Measurements from ENCODE around the gene NDUFS8. TPM values are rescaled to one million over a fixed set of nuclear protein-coding genes. Genes with fewer than 3 reads are reported as not detected.

NDUFS8 gene
- total RNA-seq, 1 experiment from 2014 or later = 214 TPM

GRCh38 chr11:68076371-68077042 lies 46.0 kb downstream of the NDUFS8 start:
- H3K18ac ChIP-seq (ENCODE audit: insufficient read length, low read depth, low read length) = no peak overlapping the region
- no peak for TF ChIP-seq CTCF (conservative IDR thresholded peaks at IDR 0.05)
- DNase-seq = no peak
- H3K23ac ChIP-seq (ENCODE audit: insufficient read length, low read depth, low read length) = no peak overlapping the region
- no CpG with 5 or more reads among the region's 11 CpGs for WGBS (ENCODE audit: extremely low coverage, insufficient read length, low lambda C conversion rate)
- H3K27me3 ChIP-seq (ENCODE audit: insufficient read depth, low read length) = no peaks in the 10 kb centered on the region
- no peak overlapping the region for H2AFZ ChIP-seq (ENCODE audit: low read length)
- H2BK12ac ChIP-seq (ENCODE audit: insufficient read length, low read depth, low read length) = no peak overlapping the region
- H2AK5ac ChIP-seq (ENCODE audit: insufficient read length, low read length) = no peak overlapping the region
- H3K9me3 ChIP-seq (ENCODE audit: control insufficient read depth, low read depth, low read length) = no peaks in the 10 kb centered on the region
- no peaks in the 10 kb centered on the region for H3K27me3 Mint-ChIP-seq (ENCODE audit: low read depth)
- peaks cover 3% of the 10 kb centered on the region for H3K79me1 ChIP-seq (ENCODE audit: insufficient read depth, low read depth, low read length, poor library complexity, severe bottlenecking)
- no peak overlapping the region for H4K5ac ChIP-seq (ENCODE audit: insufficient read length, low read depth, low read length)
- H2BK20ac ChIP-seq (ENCODE audit: low read depth, low read length, poor library complexity, severe bottlenecking) = no peak overlapping the region
- H3K56ac ChIP-seq (ENCODE audit: insufficient read length, low read depth, low read length) = no peak overlapping the region
- no peak overlapping the region for H4K91ac ChIP-seq (ENCODE audit: insufficient read length, low read depth, low read length)
- no peak overlapping the region for H3K4ac ChIP-seq (ENCODE audit: low read depth, low read length)
- H3K4me1 Mint-ChIP-seq = no peaks in the 10 kb centered on the region
- H3K4me3 Mint-ChIP-seq = no peak overlapping the region
- H3K36me3 Mint-ChIP-seq (ENCODE audit: insufficient read depth in 1 of 3, low read depth in 3 of 3) = peaks cover 22 to 76% (median 52%) of the 10 kb centered on the region in 3 experiments
- H3K27ac ChIP-seq (ENCODE audit: insufficient read length, low read depth, low read length) = no peak overlapping the region
- no peak overlapping the region for H2BK5ac ChIP-seq (ENCODE audit: insufficient read length, low read length)
- no peaks in the 10 kb centered on the region for H3K23me2 ChIP-seq (ENCODE audit: insufficient read length, low read depth, low read length, poor library complexity, severe bottlenecking)
- H3K9ac ChIP-seq (ENCODE audit: extremely low read depth, insufficient read length, low read length) = no peak overlapping the region
- H3K27ac Mint-ChIP-seq = peak overlapping the region in 2 of 3 experiments; percentile 38; a peak in 2 of 7 replicates
- no peaks in the 10 kb centered on the region for H3K9me3 Mint-ChIP-seq
- no peak overlapping the region for H2BK15ac ChIP-seq (ENCODE audit: low read depth, low read length)
- no peak overlapping the region for H2BK120ac ChIP-seq (ENCODE audit: low read depth, low read length, poor library complexity, severe bottlenecking)
- H3T11ph ChIP-seq (ENCODE audit: low read length) = no peak overlapping the region
- no peak overlapping the region for H4K8ac ChIP-seq (replicated peaks; ENCODE audit: insufficient read length, low read depth, low read length)
- H3K79me2 ChIP-seq (ENCODE audit: insufficient read depth, low read length) = peaks cover 7% of the 10 kb centered on the region
- H3K4me2 ChIP-seq (ENCODE audit: insufficient read depth, insufficient read length, low read length) = no peak overlapping the region
- H4K20me1 ChIP-seq (ENCODE audit: control insufficient read depth, insufficient read depth, insufficient read length) = no peaks in the 10 kb centered on the region
- H3K14ac ChIP-seq (ENCODE audit: insufficient read depth, low read length) = no peak overlapping the region
- no peaks in the 10 kb centered on the region for H3K4me1 ChIP-seq (ENCODE audit: insufficient read depth, low read length)
